Nephron progenitor cell (in vitro differentiated cells): ENCODE measurements around the gene KRT33B.

Experiments
- DNase-seq: peaks from one replicate; pipeline ENCODE4 v3.0.0; 2021
- H3K27ac Mint-ChIP-seq: 2 replicates; pipeline ENCODE4 v1.8.0; 2021; ENCODE audit warnings: mild to moderate bottlenecking, moderate library complexity, mixed read lengths
- H3K27me3 Mint-ChIP-seq: 2 replicates; pipeline ENCODE4 v1.8.0; 2021; ENCODE audit warnings: mild to moderate bottlenecking, low read depth, mixed read lengths; ENCODE audit not compliant: poor library complexity
- H3K36me3 Mint-ChIP-seq: 2 replicates; pipeline ENCODE4 v1.8.0; 2021; ENCODE audit warnings: low read depth, mixed read lengths
- H3K4me1 Mint-ChIP-seq: 2 replicates; pipeline ENCODE4 v1.8.0; 2021; ENCODE audit warnings: mixed read lengths
- H3K4me3 Mint-ChIP-seq: 2 replicates; pipeline ENCODE4 v1.8.0; 2021; ENCODE audit warnings: mild to moderate bottlenecking, moderate library complexity, mixed read lengths
- H3K9me3 Mint-ChIP-seq: 2 replicates; pipeline ENCODE4 v1.8.0; 2021; ENCODE audit warnings: mild to moderate bottlenecking, moderate library complexity, mixed read lengths
- TF ChIP-seq, protein P1 (sequence below): fragments of 200-600 bp; sonication (generic); IDR thresholded peaks from 2 replicates; pipeline ENCODE4 v1.5.0; 2021; ENCODE audit warnings: antibody characterized with exemption

Gene KRT33B

DNA sequence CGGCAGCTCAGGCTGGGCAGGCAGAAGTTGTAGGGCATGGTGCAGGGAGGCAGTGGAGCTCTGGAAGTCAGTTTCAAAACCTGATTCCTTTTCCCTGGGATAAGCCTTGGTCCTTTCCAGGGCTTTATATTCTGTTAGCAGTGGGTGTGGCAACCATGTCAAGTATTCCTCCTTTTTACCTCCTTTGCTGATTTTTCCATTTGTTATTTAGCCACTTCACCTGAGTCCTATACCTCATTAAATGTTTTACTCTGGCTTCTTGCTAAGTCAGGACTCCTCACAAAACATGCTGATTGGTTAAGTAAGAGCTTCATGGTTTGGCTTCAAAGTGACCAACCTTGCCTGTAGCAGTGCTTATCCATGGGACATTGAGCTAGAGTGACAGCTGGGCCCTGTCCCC lies at the start of gene KRT33B:
TSS of gene KRT33B (minus strand) at position 101 of the 400 bp plus-strand sequence. CDS start at position 38, 63 bp downstream.
- H3K4me3 Mint-ChIP-seq = no peak within 1 kb of the TSS
- H3K4me1 Mint-ChIP-seq = no peaks in the 10 kb centered on the region
- no peak for DNase-seq
- H3K27me3 Mint-ChIP-seq = peaks cover 8% of the 10 kb centered on the region
- H3K36me3 Mint-ChIP-seq = no peaks in the 10 kb centered on the region
- TF ChIP-seq, protein P1, sequence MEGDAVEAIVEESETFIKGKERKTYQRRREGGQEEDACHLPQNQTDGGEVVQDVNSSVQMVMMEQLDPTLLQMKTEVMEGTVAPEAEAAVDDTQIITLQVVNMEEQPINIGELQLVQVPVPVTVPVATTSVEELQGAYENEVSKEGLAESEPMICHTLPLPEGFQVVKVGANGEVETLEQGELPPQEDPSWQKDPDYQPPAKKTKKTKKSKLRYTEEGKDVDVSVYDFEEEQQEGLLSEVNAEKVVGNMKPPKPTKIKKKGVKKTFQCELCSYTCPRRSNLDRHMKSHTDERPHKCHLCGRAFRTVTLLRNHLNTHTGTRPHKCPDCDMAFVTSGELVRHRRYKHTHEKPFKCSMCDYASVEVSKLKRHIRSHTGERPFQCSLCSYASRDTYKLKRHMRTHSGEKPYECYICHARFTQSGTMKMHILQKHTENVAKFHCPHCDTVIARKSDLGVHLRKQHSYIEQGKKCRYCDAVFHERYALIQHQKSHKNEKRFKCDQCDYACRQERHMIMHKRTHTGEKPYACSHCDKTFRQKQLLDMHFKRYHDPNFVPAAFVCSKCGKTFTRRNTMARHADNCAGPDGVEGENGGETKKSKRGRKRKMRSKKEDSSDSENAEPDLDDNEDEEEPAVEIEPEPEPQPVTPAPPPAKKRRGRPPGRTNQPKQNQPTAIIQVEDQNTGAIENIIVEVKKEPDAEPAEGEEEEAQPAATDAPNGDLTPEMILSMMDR = no peak
- H3K9me3 Mint-ChIP-seq = no peaks in the 10 kb centered on the region
- no peak within 1 kb of the TSS for H3K27ac Mint-ChIP-seq

DNA sequence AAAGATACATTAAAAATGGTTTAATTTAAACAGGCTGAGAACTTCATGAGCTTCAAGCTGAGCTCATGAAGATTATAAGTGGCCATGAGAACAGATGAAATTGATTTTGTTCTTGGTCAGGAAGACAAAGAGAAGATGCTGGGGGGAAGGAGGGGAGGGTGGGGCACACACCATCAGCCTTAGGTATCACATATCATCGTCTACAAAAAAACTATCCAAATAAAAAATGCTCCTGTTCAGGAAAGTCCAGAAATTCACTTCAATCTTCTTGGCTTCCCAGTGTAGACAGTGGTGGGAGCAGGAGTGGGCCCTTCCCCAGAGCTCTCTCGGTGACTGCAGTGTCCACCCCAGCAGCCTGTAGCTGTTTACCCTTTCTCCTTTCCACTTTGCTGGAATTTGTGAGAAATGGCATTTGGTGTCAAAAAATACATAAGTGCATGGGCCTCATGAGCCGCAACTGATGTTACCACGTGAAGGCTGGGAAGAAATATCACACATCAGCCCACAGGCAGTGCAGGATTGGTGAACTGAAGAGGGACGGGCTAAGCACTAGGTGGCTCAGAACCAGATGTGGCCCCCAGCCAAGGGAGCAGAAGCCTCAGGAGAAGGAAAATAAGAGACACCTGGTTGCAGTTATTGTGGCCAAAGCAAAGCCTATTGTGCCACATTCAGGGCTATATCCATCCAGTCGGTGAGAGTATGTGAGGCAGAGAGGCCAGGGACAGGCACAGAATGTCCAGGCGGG lies 48.7 kb upstream of the KRT33B start:
- Mint-ChIP-seq H3K36me3 (no peaks in the 10 kb centered on the region), H3K27me3 (no peaks in the 10 kb centered on the region), H3K4me1 (peaks cover 33% of the 10 kb centered on the region), H3K9me3 (no peaks in the 10 kb centered on the region), H3K4me3 (no peak overlapping the region), H3K27ac (no peak overlapping the region)
- no peak for DNase-seq
- TF ChIP-seq, protein P1 = no peak

DNA sequence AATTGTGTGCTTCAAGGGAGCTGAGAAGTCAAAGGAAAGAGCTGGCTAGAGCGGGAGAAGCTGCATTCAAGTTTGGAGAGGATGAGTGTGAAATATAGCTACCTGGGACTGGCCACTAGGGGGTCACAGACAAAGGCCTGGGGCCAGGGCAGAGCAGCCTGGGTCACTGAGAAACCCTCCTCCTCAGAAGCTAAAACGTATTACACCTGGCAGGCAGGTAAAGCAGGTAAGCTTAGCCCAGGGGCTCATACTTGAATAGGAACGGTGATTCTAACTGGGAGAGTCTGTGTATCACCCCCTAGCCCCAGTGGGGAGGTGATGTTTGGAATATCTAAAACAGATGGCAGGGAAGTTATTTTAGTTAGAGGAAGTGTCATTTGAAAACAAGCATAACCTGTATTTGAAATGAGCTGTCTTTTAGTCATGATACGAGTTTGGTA lies 48.0 kb upstream of the KRT33B start:
- TF ChIP-seq, protein P1 = peak; percentile 40
- Mint-ChIP-seq H3K27me3 (no peaks in the 10 kb centered on the region), H3K36me3 (no peaks in the 10 kb centered on the region), H3K4me1 (peaks cover 37% of the 10 kb centered on the region), H3K4me3 (no peak overlapping the region), H3K27ac (no peak overlapping the region), H3K9me3 (no peaks in the 10 kb centered on the region)
- no peak for DNase-seq

DNA sequence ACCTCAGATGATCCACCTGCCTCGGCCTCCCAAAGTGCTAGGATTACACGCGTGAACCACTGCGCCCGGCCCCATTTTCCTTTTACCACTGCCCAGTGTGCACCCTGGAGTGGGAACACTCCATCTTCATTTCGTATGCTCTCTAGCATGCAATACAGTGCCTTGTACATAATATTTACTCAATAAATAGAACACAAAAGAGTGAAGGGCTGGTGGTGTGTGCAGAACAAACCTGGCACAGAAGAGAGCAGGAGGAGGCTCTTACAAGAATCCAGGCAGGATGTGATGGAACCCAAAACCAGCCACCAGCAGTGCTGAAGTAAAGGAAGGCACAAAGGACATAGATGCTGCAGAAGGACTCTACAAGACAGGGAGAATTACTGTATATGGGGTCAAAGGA lies 47.5 kb upstream of the KRT33B start:
- Mint-ChIP-seq H3K9me3 (no peaks in the 10 kb centered on the region), H3K27ac (no peak overlapping the region), H3K4me3 (no peak overlapping the region), H3K4me1 (peaks cover 37% of the 10 kb centered on the region), H3K27me3 (no peaks in the 10 kb centered on the region), H3K36me3 (no peaks in the 10 kb centered on the region)
- TF ChIP-seq, protein P1 = no peak
- no peak for DNase-seq

DNA sequence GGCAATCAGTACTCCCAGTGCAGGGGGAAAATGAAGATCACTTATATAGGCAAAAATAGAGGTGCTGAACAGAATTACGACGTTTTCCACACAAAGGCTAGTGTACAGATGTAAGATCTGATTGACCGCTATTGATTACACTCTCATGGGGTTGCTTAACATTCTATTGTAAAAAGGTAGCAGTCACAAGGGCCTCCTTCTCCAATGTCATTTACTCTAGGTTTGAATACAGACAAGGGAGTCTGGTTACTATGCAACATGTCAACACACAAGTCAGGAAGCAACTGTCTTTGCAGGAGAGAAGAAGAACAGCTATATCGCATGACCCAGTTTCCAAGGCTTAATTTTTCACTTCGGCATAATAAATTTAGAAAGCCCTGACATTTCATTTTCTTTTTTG lies 46.9 kb upstream of the KRT33B start:
- no peak for DNase-seq
- no peak overlapping the region for H3K4me3 Mint-ChIP-seq
- H3K27ac Mint-ChIP-seq = peak overlapping the region; percentile 10
- peaks cover 37% of the 10 kb centered on the region for H3K4me1 Mint-ChIP-seq
- H3K36me3 Mint-ChIP-seq = no peaks in the 10 kb centered on the region
- H3K27me3 Mint-ChIP-seq = no peaks in the 10 kb centered on the region
- TF ChIP-seq, protein P1 = no peak
- no peaks in the 10 kb centered on the region for H3K9me3 Mint-ChIP-seq

DNA sequence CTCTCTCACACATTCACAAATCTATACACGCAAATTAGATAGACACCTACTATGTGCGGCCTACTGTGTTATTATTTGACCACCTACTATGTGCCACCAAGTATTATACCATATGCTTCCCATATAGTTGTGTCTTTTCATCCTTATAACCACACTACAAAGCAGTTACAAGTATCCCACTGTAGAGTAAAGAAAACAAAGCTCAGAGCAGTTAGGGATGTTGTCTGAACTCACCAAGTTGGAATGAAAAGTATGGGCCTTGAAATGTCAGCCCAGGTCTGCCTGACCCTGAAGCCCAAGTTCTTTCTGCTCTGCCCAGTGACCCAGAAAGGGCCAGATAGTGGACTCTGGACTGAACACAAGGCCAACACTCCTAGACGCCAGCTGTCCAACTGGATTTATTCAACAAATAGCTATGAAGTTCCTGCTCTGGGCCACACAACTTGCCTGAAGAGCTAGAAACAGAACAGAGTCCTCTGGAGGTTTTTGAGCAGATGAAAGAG lies 46.3 kb upstream of the KRT33B start:
- Mint-ChIP-seq H3K27me3 (peaks cover 4% of the 10 kb centered on the region), H3K4me3 (no peak overlapping the region), H3K36me3 (no peaks in the 10 kb centered on the region), H3K9me3 (no peaks in the 10 kb centered on the region), H3K27ac (peak overlapping the region; percentile 10), H3K4me1 (peaks cover 36% of the 10 kb centered on the region)
- TF ChIP-seq, protein P1 = no peak
- DNase-seq = no peak
